Right lobe of liver (tissue), 6 donors: Measurements from ENCODE around the gene SLC1A2. TPM values are rescaled to one million over a fixed set of nuclear protein-coding genes. Genes with fewer than 3 reads are reported as not detected.

Experiments used
- ATAC-seq, 4 donors: fragments of 200-7000 bp; cut with Tn5 transposase; one replicate each; pipeline ENCODE4 v1.9.1; 2020; ENCODE audit warnings: mild to moderate bottlenecking in 4 of 4, moderate library complexity in 4 of 4
- DNase-seq, 3 donors: peaks; one replicate each; pipeline ENCODE4 v3.0.0-alpha.2; 2020
- H3K27ac ChIP-seq, 3 donors: fragments of 200-600 bp; one replicate each; pipeline ENCODE4 v1.8.0; 2022
- H3K27me3 ChIP-seq, 2 donors: fragments of 200-600 bp; one replicate each; pipeline ENCODE4 v1.8.0; 2022
- H3K36me3 ChIP-seq, 4 donors: fragments of 200-600 bp; sonication (generic) in 1 of 4; one replicate each; pipeline versions ENCODE4 v1.5.1 to v1.8.0; 2017 to 2022; ENCODE audit warnings: control low read depth in 1 of 4
- H3K4me1 ChIP-seq, 4 donors: fragments of 200-600 bp; sonication (generic) in 1 of 4; one replicate each; pipeline versions ENCODE4 v1.5.1 to v1.8.0; 2017 to 2022; ENCODE audit warnings: control low read depth in 1 of 4
- H3K4me3 ChIP-seq, 3 donors: fragments of 200-600 bp; one replicate each; pipeline ENCODE4 v1.8.0; 2022
- H3K9me3 ChIP-seq, 4 donors: fragments of 200-600 bp; sonication (generic) in 1 of 4; one replicate each; pipeline versions ENCODE4 v1.5.1 to v1.8.0; 2017 to 2022; ENCODE audit warnings: control low read depth in 1 of 4
- POLR2A ChIP-seq: fragments of 450-650 bp; IDR thresholded peaks from one replicate; pipeline ENCODE4 v1.6.1; 2017; ENCODE audit warnings: antibody characterized with exemption, mild to moderate bottlenecking
- WGBS: methylation state at CpG from one replicate; pipeline ENCODE4 v1.1.6; 2018; ENCODE audit warnings: low coverage, low lambda C conversion rate; ENCODE audit not compliant: insufficient coverage; ENCODE audit errors: missing lambda C conversion rate; 5-methylcytosine and 5-hydroxymethylcytosine counted together
- intact Hi-C, 2 donors: fragments of 100-400 bp; cut with DNase I; formaldehyde crosslinking; loops; one replicate each; pipeline versions ENCODE4 v1.11.2 to v1.14.1; 2022
- total RNA-seq, 6 experiments: library from RNA; depleted of rRNA in 2 of 6; stranded (reverse); fragments of >200 nt in 2 of 6; fragmentation: NEBNext Ultra II Directional in 3 of 6; extraction: Animal tissue kit (Norgen Biotek cat#: 25700) in 3 of 6; gene quantifications; one replicate each; pipeline versions ENCODE4 v1.1.0 to v1.2.4, GENCODE V29; 2016 to 2023
- TF ChIP-seq, protein P1 (sequence below), 4 donors: fragments of 200-600 bp in 3 of 4; fragments of 450-650 bp in 1 of 4; IDR thresholded peaks; one replicate each; pipeline versions ENCODE4 v1.5.1 to v1.8.0; 2016 to 2022; ENCODE audit warnings: antibody characterized with exemption in 4 of 4, mild to moderate bottlenecking in 2 of 4
- donor health status: DM: no; HTN: yes; CAD: no.
- donor health status: DM: no; HTN: no; CAD: no.
- donor health status: DM: no; HTN: no; CAD: no.
- donor health status: DM: no; HTN: yes; CAD: no.
- donor health status: DM: no; HTN: yes; CAD: no.

Gene SLC1A2
- total RNA-seq, 6 experiments from 2014 or later, result 7.6 to 87.4 (median 13.3) TPM

DNA sequence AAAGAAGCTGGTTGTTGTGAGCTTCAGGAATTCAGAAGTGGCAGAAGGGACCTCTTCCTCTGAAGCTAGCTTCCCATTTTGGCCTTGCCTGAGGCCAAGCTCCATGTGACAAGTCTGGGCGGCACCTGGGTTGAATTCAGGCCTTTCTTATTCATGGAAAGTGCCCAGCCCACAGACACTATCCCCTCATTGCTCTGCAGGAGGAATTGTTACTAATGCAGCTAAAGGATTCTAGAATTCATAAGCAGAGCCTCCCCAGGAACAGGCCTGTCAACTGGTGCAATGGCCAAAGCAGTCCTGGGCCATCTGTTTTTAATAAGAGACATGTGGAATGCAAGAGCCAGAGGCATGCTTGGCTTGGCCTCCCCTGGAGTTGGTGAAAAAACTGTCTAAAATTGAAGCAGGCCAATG lies 71.4 kb downstream of the SLC1A2 start:
- H3K4me1 ChIP-seq, result peaks cover 0 to 38% (median 8%) of the 10 kb centered on the region in 4 donors
- no peaks in the 10 kb centered on the region for H3K9me3 ChIP-seq
- 75% methylated on average over 1 of the region's 1 CpG for WGBS
- H3K27ac ChIP-seq, result peak overlapping the region in 1 of 3 donors; percentile 54
- intact Hi-C loops, result no loop called here
- TF ChIP-seq, protein P1, sequence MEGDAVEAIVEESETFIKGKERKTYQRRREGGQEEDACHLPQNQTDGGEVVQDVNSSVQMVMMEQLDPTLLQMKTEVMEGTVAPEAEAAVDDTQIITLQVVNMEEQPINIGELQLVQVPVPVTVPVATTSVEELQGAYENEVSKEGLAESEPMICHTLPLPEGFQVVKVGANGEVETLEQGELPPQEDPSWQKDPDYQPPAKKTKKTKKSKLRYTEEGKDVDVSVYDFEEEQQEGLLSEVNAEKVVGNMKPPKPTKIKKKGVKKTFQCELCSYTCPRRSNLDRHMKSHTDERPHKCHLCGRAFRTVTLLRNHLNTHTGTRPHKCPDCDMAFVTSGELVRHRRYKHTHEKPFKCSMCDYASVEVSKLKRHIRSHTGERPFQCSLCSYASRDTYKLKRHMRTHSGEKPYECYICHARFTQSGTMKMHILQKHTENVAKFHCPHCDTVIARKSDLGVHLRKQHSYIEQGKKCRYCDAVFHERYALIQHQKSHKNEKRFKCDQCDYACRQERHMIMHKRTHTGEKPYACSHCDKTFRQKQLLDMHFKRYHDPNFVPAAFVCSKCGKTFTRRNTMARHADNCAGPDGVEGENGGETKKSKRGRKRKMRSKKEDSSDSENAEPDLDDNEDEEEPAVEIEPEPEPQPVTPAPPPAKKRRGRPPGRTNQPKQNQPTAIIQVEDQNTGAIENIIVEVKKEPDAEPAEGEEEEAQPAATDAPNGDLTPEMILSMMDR (IDR thresholded peaks at IDR 0.05), result no peak
- TF ChIP-seq POLR2A, result no peak
- ATAC-seq, result peak in 2 of 4 donors; percentile 3 to 11
- no peaks in the 10 kb centered on the region for H3K36me3 ChIP-seq
- no peaks in the 10 kb centered on the region for H3K27me3 ChIP-seq
- H3K4me3 ChIP-seq, result no peak overlapping the region
- no peak for DNase-seq

- DNase-seq (no peak), ATAC-seq (peak; percentile 31 to 59 (median 50))
- TF ChIP-seq POLR2A, result no peak
- TF ChIP-seq, protein P1 (IDR thresholded peaks at IDR 0.05), result no peak
- Histone ChIP-seq H3K27me3 (no peaks in the 10 kb centered on the region), H3K4me3 (no peak overlapping the region), H3K27ac (peak overlapping the region in 1 of 3 donors; percentile 54), H3K36me3 (no peaks in the 10 kb centered on the region), H3K4me1 (peaks cover 0 to 32% (median 8%) of the 10 kb centered on the region in 4 donors), H3K9me3 (no peaks in the 10 kb centered on the region)
- WGBS, result 56% methylated on average over 6 of the region's 6 CpGs
- intact Hi-C loops, result no loop called here
Observed at GRCh38 chr11:35347173-35347878, 72.0 kb downstream of the SLC1A2 start.

GRCh38 chr11:35346472-35347156 lies 72.7 kb downstream of the SLC1A2 start:
- TF ChIP-seq, protein P1 (IDR thresholded peaks at IDR 0.05), result no peak
- TF ChIP-seq POLR2A, result no peak
- DNase-seq (no peak), ATAC-seq (peak in 1 of 4 donors; percentile 4)
- Histone ChIP-seq H3K36me3 (no peaks in the 10 kb centered on the region), H3K27ac (peak overlapping the region in 1 of 3 donors; percentile 54), H3K27me3 (no peaks in the 10 kb centered on the region), H3K4me1 (peaks cover 0 to 28% (median 8%) of the 10 kb centered on the region in 4 donors), H3K9me3 (no peaks in the 10 kb centered on the region), H3K4me3 (no peak overlapping the region)
- 78% methylated on average over 3 of the region's 6 CpGs for WGBS
- intact Hi-C loops, result no loop called here

DNA sequence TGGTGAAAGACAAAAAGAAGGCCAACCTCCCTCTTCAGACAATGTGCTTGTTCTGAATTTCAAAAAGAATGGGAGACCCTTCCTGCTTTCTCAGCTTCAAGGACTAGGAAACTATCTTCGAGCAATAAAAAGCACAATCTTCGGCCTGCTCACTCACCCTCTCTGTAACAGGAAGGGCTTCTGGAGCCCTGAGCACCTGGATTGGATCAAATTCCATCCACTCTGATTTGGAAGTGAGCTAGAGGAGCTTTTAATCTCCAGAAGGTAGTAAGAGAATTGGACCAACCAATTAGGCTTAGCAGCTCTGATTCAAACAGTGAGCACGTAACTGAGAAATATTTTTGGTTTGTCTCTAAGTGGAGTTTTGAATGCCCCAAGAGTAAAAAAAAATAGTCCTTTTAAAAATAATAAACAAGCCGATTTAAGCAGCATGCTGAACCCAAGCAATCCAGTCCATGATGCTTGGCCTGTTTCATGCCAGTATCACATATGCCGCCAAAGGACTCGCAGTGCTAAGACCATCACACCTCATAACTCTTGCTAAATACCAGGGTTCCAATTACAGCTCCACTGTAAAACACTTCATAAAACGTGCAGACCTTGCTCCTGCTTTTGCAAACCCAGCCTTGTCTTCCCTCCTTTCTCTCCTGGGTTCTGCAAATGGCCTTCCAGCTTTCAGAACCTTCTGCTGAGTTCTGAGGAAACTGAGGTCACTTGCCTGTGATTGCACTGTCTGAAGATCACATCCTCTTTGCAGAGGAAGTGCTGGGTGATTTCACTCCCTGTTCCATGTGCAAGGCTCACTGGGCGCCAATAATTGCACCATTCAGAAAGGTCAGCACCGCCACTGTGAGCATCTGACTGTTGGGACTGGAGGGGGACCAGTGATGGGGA lies 74.4 kb downstream of the SLC1A2 start:
- 69% methylated on average over 9 of the region's 9 CpGs for WGBS
- intact Hi-C loops, result no loop called here

More for the DNA sequence above, 74.4 kb downstream of the SLC1A2 start:
- Histone ChIP-seq H3K4me1 (peaks cover 0 to 45% (median 14%) of the 10 kb centered on the region in 4 donors), H3K27me3 (no peaks in the 10 kb centered on the region), H3K9me3 (no peaks in the 10 kb centered on the region), H3K36me3 (no peaks in the 10 kb centered on the region), H3K27ac (peak overlapping the region in 1 of 3 donors; percentile 39), H3K4me3 (no peak overlapping the region)
- DNase-seq (peak; percentile 36 to 63 (median 48)), ATAC-seq (peak; percentile 32 to 52 (median 41))
- TF ChIP-seq POLR2A, result no peak
- TF ChIP-seq, protein P1 (IDR thresholded peaks at IDR 0.05), result no peak
